Erythroblast (primary cell): Measurements from ENCODE around the gene CBX2.

Experiments used
- DNase-seq, 2 experiments: peaks; one replicate each; lab custom pipeline; 2025; lab: John Stamatoyannopoulos, UW
- GATA1 ChIP-seq: IDR thresholded peaks from 2 replicates; pipeline ENCODE4 v1.6.1; 2011; ENCODE audit warnings: low read depth, mild to moderate bottlenecking, control low read depth, low read length, moderate library complexity
- POLR2A ChIP-seq: IDR thresholded peaks from 2 replicates; pipeline ENCODE4 v1.6.1; 2011; ENCODE audit warnings: mild to moderate bottlenecking, low read length

Gene CBX2

DNA sequence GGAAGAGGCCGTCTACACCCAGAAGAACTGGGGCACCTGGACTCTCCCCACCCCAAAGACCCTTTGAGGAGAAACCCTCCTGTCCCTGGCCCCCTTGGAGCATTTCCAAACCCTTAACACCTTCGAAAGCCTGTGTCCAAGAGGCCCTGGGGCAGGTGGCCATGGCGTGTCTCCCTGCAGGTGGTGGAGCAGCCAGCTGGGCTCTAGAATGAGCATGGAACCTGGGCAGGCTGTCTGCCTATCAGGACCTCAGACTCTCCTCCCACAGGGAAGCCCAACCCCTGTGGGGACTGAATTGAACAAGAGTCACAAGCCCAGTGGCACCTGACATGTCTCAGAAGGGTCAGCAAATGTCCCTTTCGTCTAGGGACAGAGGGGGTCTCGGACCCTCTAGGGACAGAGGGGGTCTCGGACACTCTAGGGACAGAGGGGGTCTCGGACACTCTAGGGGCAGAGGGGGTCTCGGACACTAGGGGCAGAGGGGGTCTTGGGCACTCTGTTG is 52.9 kb downstream of the CBX2 start:
- TF ChIP-seq GATA1 = no peak
- TF ChIP-seq POLR2A = no peak
- DNase-seq = no peak

DNA sequence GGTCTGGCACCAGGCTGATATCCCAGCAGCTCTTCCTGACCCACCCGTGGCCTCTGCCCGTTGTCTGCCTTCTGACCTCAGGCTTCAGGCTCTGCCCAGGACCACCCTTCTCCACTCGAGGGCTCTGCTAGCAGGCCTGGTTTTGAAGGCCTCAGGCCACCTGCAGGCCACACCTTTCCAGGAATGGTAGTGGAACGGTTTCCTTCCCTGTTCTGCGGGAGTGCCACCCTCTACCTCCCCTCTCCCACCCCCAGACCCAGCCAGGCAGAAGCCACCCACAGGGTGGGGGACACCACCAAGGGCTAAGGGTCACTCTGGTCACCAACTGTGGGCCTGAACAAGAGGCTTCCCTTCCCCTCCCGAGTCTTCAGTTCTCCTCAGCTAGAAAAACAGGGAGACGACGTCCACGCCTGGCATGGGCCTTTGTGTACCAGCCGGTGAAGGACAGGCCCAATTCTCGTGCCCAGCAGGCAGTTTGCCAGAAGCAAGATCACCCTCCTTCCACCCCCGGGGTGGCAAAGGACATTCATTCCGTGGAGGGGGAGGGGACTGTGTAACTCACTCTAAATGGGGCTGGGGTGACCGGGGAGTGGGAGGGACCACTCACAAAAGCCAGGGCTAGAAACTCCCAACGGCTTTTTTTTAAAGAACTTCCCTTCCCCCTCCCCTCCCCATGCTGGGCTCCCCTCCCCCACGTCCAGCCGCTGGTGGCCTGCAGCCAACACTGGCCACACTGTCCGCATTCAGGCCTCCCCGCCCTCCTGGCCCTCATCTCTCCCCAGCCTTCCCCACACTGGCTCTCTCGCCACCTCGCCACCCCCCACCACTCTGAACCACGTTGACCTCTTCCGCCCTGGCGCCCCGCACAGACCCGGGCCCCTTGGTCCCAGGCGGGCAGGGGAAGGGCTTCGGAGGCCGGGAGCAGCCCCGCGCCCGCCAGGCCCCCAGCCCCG is 53.6 kb downstream of the CBX2 start:
- DNase-seq = peak in 1 of 2 experiments; percentile 53
- TF ChIP-seq POLR2A = no peak
- TF ChIP-seq GATA1 = no peak

DNA sequence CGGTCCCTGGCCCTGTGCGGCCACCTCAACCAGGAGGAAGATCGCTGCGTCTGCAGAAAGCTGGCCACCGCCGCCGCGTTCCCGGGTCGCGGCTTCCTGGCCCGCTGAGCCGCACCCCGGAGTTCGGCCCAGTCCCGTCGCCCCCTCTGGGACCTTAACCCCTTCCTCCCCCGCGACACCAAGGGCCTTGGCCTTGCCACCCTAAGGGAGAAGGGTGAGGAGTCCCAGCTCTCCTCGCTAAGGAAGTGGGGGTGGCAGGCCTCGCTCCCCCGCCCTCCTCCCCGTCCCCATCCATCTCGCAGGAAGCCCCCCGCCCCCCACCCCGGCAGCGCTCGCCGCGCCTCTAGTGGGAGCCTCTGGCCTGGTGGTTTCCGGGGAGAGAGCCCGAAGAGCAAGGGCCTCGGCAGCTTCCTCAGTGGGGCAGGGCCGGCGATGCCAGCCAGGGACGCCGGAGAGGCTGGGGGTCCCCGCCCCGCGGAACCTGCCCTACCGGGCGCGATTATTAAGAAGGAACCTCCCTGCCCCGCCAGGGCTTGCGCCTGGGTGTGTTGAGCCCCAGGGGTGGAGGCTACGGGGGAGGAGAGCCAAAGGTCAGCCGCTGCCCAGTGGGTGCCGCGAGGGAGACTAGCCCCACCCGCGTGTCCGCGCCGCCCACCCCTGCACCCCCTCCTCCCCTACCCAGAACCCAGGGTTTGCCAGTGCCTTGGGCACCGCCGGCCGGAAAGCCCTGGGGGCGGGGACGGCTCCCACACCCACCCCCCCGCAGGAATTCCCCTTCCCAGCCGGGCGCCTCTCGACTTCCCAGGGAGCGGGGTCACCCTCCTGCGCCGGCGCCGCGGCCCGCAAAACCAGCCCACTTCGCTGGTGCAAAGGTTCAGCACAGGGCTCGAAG is 54.5 kb downstream of the CBX2 start:
- peak in 1 of 2 experiments; percentile 25 for DNase-seq
- TF ChIP-seq POLR2A = no peak
- no peak for TF ChIP-seq GATA1

DNA sequence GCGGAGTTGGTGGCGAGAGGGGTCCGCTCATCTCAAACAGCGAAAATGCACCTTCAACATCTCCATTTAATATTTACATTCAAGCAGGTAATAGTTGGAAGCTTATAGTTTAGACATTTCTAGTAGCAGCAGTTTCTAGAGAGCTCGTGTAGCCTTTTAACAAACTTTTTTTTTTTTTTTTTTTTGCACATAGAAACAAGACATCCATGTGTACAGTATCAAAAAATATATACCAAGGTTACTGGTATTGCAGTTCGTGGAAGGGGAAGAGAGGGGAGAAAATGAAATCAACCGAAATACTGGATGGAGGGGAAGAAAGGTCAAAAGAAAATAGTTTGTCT is 55.1 kb downstream of the CBX2 start:
- no peak for TF ChIP-seq POLR2A
- no peak for TF ChIP-seq GATA1
- DNase-seq = no peak

DNA sequence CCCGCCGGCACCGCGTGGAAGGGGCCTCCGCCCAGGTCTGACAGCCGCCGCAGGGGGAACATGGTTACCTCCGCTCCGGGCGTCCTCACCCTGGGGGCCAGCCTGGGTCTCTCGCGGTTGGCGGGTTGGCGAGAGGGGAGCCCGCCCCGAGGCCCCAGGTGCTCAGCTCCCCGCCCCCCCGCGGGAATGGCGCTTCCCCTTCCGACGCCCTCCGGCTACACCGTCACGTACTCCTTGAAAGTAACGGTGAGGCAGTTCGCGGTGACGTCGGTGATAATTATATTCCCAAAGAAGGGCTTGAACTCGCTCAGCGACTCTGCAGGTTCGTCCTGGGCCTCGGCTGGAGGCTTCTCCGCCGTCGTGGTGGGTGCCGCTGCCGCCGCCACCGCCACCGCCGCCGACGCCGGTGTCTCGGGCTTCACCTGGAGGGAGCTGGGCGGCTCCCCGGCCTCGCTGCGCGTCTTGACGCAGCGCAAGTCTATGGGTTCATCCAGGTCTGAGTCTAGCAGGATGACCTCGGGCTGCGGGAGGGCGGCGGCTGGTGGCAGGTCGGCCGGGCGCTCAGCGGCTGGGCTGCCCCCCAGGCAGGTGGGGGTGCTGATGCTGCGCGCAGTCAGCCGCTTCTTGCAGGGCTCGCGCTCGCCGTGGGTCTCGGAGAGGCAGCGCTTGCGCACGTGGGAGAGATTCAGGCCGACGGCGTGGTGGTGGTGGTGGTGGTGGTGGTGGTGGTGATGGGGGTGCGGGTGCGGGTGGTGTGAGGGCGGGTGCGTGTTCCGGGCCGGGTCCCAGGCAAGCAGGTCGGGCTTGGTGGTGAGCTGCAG is 56.0 kb downstream of the CBX2 start:
- TF ChIP-seq POLR2A = no peak
- no peak for TF ChIP-seq GATA1
- no peak for DNase-seq

DNA sequence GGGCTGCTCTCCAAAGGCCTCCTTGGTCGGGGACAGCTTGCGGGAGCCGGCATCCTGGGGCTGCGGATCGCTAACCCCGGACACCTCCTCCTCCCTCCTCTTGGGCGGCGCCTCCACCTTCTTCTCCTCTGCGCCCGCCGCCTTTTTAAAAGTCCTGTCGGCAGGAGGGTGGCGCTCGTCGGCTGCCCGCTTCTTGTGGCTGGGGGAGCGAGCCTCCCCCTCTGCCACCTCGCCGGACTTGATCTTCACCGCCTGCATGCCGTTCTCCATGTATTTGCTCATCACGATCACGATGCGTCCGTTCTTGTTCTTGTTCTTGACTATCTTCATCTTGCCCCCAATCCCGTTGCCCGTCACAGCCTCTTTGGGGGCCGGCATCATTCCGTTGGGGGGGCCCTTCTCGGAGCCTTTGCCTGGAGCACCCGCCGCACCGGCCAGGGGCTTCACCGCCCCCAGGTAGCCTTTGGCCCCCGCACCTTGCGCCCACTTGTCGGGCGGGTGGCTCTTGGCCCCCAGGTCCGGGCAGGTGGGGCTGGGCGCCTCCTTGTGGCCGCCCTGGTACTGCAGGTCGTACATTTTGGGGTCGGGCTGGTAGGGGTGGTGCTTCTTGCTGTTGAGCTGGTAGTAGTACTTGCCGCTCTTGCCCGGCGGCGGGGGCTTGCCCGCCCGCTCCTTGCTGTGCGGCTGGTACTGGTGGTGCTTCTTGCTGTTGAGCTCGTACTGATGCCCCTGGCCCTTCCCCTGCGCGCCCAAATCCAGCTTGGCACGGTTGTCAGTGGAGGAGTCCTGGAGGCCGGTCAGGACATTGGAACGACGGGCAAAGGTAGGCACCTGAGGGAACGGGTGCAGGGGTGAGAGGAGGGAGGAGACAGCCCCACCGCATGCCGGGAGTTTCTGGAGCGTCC is 56.9 kb downstream of the CBX2 start:
- peak; percentile 51 to 71 for DNase-seq
- TF ChIP-seq POLR2A = no peak
- no peak for TF ChIP-seq GATA1

DNA sequence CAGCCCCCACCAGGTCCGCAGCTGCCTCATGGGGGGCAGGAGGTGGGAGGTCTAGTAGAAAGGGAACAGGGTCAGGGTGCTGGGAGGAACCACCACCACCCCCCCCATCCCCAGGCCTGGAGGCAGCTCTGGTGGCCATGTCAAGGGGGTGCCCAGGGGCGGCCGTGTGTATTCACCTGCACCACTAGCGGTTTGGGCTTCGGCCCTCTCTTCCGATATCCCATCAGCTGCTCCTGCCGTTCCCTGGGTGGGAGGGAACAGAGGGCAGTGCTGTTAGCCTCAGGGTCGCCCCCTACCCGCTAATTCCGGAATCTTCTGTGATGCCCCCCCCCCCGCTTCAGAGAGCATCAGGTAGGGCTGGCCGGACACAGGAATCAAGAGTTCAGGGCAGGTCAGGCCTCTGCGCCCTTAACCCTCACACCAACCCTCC is 57.5 kb downstream of the CBX2 start:
- DNase-seq = no peak
- TF ChIP-seq GATA1 (no peak), POLR2A (no peak)

DNA sequence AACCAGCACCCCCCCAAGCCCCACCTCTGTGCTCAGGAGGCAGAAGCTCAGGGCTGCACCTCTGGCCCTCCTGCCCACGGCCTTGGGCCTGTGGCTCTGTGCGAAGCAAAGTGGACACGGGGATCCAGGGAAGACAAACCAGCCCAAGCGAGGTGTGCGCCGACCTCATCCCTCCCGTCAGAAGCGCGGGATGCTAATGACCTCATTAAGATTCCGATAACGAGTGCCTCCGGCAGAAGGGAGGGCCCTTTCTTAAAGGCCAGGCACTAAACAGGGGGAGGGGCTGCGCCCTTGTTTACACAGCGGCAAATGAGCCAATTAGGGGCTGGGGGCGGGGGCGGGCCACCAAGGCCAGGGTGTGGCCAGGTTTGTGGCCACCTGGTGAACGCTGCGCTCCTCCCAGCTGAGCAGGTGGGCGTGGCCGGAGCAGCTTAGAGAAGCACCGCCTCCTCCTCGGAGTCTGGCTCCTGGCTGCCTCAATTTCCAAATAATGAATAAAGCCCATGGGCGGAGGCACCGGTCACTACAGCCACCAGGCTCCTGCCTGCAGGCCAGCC is 58.1 kb downstream of the CBX2 start:
- TF ChIP-seq GATA1 = no peak
- TF ChIP-seq POLR2A = no peak
- no peak for DNase-seq

DNA sequence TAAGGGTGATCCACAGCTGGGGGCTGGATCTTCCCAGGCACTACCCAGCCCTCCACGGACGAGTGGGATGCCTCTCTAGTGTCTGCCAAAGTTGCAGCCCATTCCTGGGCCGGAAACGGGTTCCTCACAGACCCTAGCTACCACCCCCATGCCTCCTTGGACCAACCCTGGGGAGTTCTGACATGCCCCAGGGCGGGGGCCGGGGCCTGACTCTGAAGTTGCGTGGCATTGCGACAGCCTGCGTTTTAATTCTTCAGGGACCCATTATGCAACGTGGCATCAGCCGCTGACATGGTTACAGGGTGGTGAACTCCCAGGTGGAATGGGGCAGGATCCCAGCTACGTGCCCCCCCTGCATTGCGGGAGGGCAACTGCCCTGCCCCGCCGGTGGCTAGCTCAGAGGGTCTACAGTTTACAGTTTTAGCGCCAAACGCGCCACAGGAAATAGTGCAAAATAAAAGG is 58.6 kb downstream of the CBX2 start:
- TF ChIP-seq GATA1 (no peak), POLR2A (no peak)
- DNase-seq = peak; percentile 46 to 83

DNA sequence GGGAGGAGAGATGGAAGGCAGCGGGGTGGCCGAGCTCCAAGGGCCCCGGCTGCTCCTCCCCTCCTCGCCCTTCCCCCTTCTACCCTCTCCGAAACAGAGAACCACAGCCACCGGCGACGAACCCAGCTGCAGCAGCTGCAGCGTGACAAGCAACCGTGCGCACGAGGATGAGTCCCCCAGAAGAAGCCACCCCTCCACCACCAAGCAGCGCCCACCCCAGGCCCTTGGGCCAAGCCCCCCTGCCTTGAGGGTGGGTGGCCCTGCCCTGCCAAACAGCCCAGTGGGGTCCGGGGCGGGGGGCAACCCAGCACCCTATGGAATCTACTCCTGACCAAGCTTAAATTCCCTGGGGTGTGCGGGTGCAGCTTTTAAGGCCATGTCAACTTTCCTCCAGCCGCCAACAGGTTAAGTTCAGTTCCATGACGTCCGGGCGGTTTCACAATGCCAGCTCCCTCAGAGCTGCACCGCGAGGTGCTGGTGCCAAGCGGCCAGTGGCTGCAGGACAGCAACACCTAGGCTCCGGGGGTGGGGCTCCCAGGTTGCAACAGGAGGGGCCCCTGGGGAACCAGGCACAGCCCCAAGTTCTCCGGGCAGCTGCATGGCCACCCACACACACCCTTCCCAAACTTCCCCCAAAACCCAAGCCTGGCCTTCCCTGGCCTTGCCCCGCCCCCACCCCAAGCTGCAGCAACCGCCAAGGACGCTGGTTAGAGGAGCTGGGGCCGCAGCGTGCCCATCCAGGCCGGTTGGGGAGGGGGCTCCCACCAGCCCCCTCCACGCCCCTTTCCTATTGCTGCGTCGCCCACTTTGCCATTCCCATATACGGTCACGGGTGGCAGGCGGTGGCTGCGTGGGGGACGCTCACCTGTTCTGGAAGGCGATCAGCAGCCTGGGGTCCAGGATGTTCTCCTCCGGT is 59.3 kb downstream of the CBX2 start:
- TF ChIP-seq POLR2A (no peak), GATA1 (no peak)
- peak; percentile 75 to 78 for DNase-seq
